GM21447 (cell line): Measurements from ENCODE around the gene MECP2.
A peak's percentile ranks its signal among the peaks of the same experiment; 100 is the strongest.

ENCODE experiments used
- ATAC-seq: cut with Tn5 transposase; IDR thresholded peaks from one replicate; pipeline ENCODE4 v1.9.1; 2021; ENCODE audit not compliant: unreplicated experiment

The MECP2 gene

DNA sequence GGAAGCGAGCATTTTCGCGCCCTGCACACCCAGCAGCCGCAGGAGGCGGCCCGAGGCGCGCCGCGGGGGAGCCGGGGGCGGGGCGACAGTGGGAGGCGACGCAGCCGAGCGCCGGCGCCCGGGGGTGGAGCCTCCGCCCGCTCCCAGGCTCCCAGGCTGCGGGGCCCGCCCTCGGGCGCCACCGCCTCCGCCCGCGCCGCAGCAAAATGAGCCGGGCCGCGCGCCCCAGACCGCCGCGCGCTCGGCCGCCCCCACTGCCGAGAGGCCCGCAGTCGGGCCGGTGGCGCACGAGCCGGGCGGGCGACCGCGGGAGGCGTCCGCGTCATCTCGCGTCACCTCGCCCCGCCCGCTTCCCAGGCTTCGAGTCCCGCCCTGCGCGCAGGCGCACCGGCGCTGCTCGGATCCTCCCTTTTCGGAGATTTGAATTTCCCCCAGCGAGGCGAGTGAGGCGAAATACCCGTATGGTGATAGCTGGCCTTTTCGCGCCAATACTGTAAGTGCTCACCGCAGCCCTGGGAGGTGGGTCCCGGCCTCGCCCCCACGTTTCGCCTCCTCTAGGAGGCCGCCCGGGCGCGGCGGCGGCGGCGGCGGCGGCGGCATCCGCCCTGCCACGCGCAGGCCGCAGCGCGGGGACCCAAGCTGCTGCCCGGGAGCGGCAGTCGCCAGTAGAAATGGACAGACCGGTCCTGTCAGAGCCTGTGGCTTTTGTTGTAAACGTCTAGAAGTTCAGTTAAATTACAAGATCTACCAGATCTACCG, 125.0 kb downstream of the MECP2 start, which contains the start of gene TMEM187:
TSS of gene TMEM187 (plus strand) at position 387 of the 759 bp plus-strand sequence. CDS start 9,309 bp downstream, outside the sequence.
- ATAC-seq = peak; percentile 35
